Measurements from ENCODE around the gene ICE1. TPM values are rescaled to one million over a fixed set of nuclear protein-coding genes. Genes with fewer than 3 reads are reported as not detected.
"Not testable (repeated sequence)": the region's sequence is repeated elsewhere in the genome, so short reads cannot be mapped to it uniquely, and the experiment has no call there.

The ICE1 gene
- total RNA-seq, 1 donor from 2014 or later: 36.3 TPM

DNA sequence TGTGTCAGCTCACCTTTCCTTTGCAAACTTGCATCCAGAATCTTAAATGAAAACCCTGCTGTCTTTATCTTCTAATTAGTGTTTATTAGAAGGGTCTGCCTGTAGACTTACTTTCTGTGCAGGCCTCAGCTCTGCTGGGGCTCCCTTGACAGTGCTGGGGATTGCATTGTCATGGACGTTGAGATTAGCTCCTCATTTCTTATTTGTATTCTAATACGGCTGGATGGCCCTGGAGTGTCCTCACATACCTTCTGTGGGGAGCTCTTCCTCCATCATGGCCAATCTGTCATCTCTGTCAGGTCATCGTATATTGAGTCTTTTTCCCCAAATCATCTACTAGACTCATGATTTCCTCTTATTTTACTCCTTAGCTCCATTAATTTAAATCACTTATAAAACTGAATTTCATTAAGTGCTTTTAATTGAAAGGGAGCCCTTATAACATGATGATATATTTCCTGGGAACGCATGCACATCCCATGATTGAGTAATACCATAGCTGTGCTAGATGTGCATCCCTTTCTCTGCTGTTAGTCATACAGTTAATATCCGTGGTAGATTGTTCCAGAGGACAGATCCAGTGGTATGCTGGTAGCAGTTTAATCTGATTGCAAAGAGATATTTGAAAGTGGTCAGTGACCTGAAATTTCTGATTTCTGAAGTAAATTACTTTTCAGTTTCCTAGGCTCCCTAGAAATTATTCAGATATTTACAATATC is 61.6 kb downstream of the ICE1 start:
- FAIRE-seq (no peak), DNase-seq (ENCODE audit: low spot score in 2 of 2) (no peak)

DNA sequence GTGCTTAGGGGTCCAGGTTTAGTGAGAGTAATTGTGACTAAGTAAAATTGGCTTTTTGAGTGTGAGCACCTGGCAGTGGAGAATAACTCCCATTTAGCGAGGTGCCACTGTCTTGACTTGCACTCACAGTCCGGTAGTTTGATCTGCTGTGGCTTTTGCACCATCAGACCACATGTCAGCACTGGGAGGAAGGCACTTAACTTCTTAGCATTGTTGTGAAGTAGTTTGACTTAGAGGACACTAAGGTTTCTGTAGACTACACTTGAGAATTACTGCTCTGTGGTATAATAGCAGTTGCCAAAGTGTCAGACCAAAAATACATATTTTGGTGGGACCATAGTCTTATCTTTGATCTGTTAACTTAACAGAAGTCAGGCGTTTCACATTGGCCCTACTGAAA is 63.6 kb downstream of the ICE1 start:
- DNase-seq (ENCODE audit: low spot score in 2 of 2) (no peak), FAIRE-seq (no peak)

DNA sequence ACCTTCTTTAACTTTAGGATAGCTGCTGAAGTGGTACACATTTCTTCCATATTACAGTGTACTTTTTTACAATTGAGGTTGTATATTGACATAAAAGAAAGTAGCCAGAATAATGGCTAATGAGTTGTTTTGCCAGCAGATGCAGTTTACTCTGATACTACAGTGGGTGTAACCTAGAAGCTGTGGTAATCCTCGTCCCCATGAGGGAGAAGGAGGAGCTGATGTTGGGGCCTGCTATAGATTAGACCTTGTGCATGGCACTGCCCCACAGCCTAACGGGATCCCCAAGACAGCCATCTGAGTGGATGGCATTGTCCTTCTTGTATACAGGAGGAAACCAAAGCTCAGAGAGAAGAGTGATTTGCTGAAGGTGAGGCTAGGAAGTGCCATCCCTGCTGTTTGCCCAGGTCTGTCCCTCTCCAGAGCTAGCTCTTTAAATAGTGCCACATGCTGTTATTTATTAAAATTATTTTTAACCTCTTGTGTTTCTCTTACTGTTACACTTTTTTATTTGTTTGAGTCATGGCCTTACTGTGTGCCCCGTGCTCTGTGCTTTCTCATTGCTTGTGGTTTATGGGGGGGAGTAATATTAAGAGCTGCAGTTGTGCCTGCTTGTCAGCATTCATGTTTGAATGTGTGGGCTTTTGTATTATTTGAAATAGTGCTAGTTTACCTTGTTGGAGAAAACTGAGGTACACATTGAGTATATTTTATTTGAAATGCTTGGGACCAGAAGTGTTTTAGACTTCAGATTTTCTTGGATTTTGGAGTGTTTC is 65.3 kb downstream of the ICE1 start:
- no peak for FAIRE-seq

DNA sequence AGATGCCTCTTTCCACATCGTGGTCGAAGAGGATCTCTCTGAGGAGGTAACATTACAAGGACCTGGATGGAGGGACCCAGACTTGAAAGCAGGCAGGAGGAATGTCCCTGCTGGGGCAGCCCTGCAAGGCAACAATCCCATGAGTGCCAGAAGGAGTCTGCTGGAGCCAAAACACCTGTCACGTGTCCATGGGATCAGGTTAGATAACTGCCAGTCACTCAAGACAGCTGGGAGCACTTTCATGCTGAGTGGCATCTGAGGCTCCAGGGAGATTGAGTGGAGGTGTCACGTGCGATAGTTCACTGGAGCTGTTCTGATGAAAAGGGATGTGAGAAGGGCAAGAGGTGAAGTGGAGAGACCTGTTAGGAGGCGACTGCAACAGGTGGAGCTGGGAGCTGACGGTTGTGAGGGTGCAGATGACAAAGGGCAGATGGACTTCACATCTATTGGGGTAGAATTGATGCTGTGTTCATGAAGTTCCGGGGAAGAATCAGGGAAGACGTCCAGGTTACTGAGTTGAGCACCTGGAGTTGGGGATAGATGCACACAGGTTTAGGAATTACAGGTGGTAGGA is 68.4 kb downstream of the ICE1 start:
- FAIRE-seq (no peak), DNase-seq (ENCODE audit: low spot score in 2 of 2) (no peak)

More for the DNA sequence above, 65.3 kb downstream of the ICE1 start:
- no peak for DNase-seq (ENCODE audit: low spot score in 2 of 2)

DNA sequence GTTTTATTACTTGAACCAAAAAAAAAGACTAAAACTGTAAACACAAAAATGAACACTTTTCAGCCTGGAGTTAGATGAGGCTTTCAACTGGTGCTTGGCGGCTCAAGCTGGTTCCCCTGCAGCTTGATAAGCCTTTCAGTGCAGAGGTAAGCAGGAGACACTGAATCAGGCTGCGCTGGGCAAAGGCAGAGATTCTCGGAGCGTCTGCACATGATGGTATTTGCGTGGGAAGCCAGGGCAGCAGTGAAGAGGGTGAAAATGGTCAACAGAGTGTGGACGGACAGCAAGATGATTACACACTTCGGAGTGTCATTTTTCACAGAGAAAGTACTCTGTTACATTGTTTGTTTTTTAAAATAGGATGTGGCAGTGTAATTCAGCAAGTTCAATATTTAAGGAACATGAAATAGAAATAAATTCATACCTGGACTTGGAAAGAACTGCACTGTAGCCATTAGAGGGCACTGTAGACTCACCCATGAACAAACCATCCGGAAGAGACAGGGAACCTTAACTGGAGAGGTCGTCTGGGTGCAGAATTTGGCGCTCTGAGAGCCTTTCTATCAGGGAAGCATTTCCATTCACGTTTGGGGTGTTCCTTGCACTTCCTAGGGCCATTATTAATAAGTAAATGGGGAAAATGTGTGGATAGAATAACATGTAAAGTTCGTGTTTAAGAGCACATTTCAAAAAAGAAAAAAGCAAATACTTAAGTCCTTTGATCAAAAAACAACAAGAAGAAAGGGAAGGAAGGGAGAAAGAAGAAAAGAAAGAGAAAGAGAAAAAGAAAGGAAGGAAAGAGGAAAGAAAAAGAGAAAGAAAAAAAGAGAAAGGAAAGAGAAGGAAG is 69.8 kb downstream of the ICE1 start:
- peak; percentile 33 to 38 for DNase-seq (ENCODE audit: low spot score in 2 of 2)
- FAIRE-seq: no peak

DNA sequence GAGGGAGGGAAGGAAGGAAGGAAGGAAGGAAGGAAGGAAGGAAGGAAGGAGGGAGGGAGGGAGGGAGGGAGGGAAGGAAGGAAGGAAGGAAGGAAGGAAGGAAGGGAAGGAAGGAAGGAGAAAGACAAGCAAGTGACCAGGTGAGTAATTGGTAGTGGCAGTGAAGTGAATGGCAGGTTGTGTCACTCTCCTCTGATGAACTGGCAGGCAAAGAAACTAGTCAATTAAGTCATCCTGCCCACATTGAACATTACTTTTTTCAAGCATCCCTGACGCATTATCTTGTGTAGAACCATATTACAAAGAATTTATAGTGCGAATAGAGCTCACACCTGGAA is 70.4 kb downstream of the ICE1 start:
- DNase-seq (ENCODE audit: low spot score in 2 of 2); FAIRE-seq: not testable (repeated sequence)

DNA sequence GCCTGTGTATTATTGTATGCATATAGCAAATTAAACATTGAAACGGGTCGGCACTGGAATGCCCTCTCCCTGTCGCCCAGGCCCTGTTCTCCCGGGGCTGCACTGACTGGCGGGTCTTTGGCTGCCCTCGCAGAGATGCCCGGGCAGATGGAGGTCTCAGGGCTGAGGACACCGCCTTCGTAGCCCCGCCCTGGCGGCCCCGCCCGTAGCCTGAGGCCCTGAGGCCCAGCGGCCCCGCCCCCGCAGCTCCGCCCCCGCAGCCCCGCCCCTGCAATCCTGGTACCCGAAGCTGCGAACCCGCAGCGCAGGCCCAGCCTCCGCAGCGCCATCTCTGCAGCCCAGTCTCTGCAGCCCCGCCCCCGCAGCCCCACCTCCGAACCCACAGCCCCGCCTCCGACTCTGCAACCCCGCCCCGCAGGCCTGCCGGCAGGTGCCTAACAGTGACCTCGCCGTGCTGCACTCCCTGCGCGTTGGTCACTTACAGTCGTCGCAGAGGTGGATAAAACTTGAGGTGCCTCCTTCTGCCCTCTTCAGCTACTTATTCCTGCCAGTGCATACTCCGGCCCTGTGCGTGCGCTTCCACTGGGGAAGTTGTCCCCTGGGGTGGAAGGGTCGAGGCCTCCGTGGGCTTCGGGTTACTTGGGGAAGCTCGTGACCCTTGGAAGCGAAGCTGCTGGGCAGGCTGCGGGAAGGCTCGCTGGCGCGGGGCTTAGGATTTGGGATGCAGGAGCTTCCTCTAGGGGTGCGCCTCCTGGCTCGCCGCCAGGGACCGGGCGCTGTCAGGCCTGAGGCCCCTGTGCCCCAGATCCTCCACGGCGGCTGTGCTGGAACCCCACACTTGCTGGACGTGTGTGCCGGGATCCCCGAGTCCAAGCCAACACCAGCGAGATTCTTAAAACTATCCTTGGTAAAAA is 72.3 kb downstream of the ICE1 start:
- DNase-seq (ENCODE audit: low spot score in 2 of 2) (peak; percentile 37 to 69), FAIRE-seq (no peak)

DNA sequence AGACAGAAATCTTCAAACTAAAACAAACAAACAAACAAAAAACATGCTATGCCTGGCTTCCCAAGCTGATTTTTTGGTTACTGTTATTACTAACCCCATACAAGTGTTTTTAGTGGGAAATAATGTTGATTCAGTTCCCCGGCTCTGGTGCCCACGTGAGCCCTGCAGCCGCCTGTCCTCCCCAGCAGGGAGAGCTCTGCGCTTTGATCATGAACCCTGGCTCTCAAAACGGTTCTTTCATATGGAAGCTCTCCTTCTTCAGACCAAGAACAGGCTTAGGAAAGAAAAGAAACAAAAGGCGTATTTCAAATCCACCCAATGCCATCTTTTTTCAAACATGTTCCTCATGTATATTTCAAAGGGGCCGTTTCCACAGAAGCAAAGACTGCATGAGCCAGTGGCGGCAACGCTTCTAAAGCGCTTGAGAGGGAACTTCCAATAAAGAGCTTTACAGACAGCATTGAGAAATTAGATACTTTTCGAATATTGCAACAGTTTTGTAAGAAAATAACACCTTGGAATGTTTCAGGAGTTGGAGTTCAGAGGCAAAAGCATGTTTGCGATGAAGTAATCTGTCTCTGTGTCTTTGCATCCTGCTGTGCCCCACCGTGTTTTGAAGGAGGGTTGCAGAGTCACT is 74.8 kb downstream of the ICE1 start:
- DNase-seq (ENCODE audit: low spot score in 2 of 2) (peak; percentile 65 to 75), FAIRE-seq (no peak)

DNA sequence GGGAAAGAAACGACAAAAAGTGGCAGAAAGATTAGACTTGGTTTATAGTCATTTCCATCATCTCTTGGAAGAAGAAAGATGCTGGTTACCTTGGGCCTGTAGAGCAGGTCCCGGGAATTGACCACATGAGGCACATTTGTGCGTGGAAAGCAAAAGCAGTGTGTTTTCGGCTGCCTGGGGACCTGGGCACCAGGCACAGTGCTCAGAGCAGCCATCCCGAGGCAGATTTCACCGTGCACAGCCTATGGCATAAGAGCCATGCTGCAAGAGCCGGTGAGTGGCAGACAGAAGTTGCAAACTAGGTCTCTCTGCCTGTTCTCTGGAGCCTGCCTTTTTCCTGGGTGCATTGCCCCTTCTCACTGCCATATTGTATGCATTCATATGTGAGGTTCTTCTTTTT is 77.0 kb downstream of the ICE1 start:
- FAIRE-seq: no peak
- DNase-seq (ENCODE audit: low spot score in 2 of 2): no peak

DNA sequence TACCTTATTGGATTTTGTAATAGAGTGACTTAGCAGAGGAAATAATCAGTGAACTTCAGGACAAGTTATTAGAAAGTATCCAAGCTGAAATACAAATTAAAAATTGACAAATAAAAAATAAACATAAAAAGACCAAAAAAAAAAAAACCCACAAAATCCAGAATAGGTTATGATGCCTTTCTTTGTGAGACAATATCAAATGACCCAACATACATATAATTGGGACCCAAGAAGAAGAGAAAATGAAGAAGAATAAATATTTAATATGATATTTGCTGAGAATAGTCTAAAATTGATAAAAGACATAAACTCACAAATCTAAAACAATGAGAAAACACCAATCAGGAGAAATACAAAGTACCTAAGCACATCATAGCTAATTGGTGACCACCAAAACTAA is 81.8 kb downstream of the ICE1 start:
- DNase-seq (ENCODE audit: low spot score in 2 of 2) (no peak), FAIRE-seq (no peak)

DNA sequence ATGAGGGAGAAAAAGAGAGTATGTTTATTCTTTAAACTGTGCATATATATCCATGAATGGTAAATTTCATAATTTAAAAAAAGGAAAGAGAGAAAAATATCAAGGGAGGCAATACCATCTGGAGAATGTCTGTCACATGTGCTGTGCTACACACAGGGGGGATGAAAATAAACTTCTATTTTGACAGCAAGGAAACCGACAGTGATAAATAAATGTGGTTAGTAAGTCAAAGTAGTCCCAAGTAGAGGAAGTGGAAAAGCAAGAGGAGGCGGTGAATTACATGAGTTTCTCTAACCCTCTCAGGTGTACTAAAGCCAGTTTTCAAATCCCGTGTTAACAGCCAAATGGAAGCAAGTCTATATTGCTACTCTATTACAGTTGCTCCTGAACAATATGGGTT is 83.3 kb downstream of the ICE1 start:
- no peak for FAIRE-seq
- DNase-seq (ENCODE audit: low spot score in 2 of 2): no peak

DNA sequence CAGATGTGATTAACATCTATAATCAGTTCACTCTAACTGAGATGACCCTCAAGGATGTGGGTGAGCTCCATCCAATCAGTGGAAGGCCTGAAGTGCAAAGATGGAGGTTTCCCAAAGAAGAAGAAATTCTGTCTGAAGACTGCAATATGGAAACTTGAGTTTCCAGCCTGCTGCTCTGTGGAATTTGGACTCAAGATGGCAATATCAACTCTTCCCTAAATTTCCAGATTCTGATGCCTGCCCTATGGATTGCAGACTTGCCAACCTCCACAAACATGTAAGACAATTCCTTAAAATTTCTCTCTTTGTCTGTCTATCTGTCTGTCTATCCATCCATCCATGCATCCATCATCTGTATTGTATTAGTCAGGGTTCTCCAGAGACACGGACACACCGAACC is 85.9 kb downstream of the ICE1 start:
- DNase-seq (ENCODE audit: low spot score in 2 of 2) (no peak), FAIRE-seq (no peak)

DNA sequence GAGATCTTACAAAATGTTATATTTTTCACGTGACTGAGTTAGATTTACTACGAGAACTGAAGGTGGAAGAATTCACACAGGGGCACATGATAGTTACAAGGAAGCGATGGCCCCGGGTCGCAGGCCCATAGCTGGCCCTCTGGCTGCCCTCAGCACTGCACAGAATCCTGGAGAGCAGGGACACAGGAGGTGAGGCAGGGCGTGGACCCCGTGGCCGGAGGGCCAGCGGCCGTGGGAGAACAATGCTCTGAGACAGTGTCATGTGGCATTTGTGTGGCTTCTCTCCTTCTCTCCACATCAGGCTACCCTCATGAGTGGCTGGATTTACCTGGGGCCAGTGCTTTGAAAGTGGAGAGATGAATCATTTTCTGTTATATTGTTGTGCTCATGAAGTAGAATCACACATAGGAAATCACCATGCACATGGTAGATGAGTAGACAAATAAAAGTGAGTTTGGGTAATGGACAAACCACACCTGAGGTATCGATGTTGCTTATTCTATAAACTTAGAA is 89.5 kb downstream of the ICE1 start:
- no peak for FAIRE-seq
- no peak for DNase-seq (ENCODE audit: low spot score in 2 of 2)

DNA sequence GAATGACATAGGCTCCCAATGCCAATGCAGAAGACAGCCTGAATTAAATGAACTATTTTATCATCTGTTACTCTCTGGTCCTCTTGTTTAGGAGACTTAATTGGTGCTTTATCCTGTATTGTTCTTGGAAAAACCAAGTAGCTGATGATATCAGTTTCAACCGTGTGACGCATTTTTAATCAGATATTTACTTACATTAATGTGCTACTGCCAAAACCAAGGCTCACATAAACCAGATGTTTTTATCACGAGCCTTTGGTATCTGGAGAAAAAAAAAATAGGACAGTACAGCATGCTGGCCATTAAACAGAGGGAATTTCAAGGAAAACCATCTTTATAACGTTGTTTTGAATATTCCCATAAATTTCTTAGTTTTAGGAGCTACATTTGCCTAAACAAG is 90.1 kb downstream of the ICE1 start:
- FAIRE-seq (no peak), DNase-seq (ENCODE audit: low spot score in 2 of 2) (no peak)

DNA sequence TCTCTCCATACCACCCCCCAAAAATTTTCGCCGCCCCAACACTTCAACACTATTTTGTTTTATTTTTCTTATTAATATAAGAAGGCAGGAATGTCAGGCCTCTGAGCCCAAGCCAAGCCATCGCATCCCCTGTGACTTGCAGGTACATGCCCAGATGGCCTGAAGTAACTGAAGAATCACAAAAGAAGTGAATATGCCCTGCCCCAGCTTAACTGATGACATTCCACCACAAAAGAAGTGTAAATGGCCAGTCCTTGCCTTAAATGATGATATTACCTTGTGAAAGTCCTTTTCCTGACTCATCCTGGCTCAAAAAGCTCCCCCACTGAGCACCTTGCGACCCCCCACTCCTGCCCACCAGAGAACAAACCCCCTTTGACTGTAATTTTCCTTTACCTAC is 98.1 kb downstream of the ICE1 start:
- DNase-seq (ENCODE audit: low spot score in 2 of 2); FAIRE-seq: not testable (repeated sequence)

DNA sequence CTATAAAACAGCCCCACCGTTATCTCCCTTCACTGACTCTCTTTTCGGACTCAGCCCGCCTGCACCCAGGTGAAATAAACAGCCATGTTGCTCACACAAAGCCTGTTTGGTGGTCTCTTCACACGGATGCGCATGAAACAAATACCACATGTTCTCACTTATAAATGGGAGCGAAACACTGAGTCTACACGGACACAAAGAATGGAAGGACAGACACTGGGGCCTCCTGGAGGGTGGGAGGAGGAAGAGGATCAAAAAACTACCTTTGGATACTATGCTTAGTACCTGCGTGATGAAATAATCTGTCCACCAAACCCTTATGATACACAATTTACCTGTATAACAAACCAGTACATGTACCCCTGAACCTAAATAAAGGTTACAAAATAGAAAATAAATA is 98.6 kb downstream of the ICE1 start:
- DNase-seq (ENCODE audit: low spot score in 2 of 2) (no peak), FAIRE-seq (no peak)

DNA sequence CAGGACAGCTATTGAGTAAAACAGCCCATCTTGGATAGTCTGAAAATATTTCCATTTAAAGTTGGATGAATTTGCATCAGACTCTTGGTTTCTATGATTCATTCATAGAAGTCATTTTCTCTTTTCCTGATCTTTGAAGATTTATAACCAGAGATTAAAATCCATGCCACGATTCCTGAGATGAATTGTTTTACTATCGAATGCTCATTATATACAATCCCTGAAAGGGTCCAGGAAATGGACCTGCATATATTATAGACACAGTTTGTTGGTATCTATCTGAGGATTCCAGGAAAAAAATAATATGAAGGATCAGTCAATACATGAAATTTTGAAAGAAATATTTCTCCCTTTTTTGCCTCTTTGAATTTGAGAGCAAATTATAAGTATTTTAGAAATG is 99.0 kb downstream of the ICE1 start:
- DNase-seq (ENCODE audit: low spot score in 2 of 2): no peak
- FAIRE-seq: no peak

DNA sequence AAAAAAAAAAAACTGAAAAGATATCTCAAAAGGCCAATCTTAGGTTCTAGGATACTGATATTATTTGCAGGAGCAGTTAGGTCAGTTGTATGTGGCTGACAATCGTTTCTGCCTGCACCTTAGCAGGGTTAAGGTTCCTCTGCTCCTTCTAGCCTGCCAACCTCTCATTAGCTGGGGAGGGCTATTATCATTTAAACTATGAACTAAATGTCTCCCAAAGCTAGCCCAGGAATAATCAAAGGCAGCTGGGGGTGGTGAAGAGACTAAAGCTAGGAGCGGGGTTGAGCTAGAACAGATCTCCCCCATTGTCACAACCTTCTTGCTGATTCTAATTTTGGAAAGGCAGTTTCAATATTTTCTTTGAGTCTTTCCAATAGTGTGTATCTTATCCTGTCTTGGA is 99.9 kb downstream of the ICE1 start:
- no peak for FAIRE-seq
- DNase-seq (ENCODE audit: low spot score in 2 of 2): no peak

DNA sequence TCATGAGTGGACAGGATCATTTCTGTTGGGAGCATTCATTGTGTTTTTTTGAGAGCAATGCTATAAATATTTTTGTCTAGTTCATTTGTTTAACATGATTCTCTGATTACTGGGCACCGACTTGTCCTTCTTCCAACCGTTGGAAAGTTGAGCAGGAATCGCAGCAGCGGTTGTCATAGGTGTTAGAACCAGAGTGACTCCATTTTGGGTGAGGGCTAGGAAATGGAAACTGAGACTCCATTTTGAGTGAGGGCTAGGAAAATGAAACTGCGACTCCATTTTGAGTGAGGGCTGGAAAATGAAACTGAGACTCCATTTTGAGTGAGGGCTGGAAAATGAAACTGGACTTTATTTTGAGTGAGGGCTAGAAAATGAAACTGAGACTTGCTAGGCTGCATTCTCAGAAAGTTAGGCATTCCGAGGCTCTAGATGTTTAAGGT is 100.6 kb downstream of the ICE1 start:
- FAIRE-seq: no peak

More for the DNA sequence above, 100.6 kb downstream of the ICE1 start:
- DNase-seq (ENCODE audit: low spot score in 2 of 2): no peak

Measured in frontal cortex (tissue), 4 donors.